Aortic smooth muscle cell (primary cell): ENCODE data around the gene NBEAL2. TPM values are rescaled to one million over a fixed set of nuclear protein-coding genes. Genes with fewer than 3 reads are reported as not detected.

Source experiments
- total RNA-seq: library from RNA; depleted of rRNA; stranded (reverse); fragments of >200 nt; gene quantifications from 2 replicates; pipeline ENCODE4 v1.2.3, GENCODE V29; 2014

Gene NBEAL2, protein sequence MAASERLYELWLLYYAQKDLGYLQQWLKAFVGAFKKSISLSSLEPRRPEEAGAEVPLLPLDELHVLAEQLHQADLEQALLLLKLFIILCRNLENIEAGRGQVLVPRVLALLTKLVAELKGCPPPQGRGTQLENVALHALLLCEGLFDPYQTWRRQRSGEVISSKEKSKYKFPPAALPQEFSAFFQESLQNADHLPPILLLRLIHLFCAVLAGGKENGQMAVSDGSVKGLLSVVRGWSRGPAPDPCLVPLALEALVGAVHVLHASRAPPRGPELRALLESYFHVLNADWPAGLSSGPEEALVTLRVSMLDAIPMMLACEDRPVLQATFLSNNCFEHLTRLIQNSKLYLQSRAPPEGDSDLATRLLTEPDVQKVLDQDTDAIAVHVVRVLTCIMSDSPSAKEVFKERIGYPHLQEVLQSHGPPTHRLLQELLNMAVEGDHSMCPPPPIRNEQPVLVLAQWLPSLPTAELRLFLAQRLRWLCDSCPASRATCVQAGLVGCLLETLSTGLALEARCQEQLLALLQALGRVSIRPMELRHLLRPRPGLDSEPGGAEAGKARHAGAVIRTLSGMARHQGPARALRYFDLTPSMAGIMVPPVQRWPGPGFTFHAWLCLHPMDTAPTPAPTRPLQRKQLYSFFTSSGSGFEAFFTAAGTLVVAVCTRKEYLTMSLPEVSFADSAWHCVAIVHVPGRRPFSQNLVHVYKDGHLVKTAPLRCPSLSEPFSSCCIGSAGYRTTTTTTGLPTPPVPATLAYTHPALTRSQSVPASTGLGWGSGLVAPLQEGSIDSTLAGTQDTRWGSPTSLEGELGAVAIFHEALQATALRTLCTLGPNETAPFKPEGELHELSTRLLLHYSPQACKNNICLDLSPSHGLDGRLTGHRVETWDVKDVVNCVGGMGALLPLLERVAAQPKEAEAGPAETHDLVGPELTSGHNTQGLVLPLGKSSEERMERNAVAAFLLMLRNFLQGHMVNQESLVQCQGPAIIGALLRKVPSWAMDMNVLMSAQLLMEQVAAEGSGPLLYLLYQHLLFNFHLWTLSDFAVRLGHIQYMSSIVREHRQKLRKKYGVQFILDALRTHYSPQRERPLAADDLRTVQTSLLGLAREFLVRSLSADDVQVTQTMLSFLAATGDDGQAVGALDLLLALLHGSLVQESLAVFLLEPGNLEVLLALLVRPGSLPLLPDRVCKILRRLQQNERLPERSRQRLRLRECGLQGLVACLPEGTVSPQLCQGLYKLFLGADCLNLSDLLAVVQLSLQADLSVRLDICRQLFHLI (N-terminal part only)
- total RNA-seq = 3.7 and 5.0 TPM in 2 replicates

DNA sequence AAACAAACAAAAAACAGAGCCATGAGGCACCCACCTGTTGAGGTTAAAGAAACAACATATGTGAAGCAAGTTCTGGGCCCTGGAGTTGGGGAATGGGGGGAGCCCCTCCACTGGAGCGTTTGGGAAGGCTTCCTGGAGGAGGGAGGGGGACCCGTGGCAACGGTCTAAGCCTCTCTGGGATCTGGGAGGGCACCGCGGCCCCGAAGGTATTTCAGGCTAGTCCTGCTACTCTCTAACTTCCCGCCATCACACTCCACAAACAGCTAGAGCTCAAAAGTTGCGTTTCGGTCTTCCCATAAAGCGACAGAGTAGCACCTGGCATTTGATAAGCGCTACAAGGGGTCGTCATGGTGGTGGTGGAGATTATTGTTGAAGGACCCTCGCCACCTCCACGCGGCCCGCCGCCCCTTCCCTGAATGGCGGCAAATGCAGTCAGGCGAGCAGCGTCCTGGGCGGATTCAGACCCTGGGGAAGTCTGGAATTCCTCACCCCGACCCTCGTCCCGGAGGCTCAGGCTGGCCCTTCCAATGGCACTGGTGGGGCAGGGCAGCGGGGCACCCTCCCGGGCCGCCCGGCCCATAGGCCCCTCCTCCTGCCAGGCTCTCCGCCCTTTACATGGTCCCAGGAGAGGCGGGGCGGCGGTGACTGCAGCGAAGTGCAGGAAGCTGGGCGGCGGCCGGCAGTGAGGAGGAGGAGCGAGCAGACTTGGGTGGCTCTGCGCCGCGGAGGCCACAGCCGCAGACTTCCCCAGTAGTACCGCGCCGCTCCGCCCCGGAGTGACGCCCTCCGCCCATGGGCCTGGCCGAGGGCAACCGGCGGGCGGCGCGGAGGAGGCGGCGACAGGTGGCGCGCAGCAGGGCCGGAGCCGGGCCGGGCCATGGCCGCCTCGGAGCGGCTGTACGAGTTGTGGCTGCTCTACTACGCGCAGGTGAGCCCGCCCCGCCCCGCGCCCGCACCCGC lies at the start of gene NBEAL2:
Gene NBEAL2 (plus strand): TSS at position 682 of the 960 bp plus-strand sequence. CDS start 196 bp downstream, at position 878.

DNA sequence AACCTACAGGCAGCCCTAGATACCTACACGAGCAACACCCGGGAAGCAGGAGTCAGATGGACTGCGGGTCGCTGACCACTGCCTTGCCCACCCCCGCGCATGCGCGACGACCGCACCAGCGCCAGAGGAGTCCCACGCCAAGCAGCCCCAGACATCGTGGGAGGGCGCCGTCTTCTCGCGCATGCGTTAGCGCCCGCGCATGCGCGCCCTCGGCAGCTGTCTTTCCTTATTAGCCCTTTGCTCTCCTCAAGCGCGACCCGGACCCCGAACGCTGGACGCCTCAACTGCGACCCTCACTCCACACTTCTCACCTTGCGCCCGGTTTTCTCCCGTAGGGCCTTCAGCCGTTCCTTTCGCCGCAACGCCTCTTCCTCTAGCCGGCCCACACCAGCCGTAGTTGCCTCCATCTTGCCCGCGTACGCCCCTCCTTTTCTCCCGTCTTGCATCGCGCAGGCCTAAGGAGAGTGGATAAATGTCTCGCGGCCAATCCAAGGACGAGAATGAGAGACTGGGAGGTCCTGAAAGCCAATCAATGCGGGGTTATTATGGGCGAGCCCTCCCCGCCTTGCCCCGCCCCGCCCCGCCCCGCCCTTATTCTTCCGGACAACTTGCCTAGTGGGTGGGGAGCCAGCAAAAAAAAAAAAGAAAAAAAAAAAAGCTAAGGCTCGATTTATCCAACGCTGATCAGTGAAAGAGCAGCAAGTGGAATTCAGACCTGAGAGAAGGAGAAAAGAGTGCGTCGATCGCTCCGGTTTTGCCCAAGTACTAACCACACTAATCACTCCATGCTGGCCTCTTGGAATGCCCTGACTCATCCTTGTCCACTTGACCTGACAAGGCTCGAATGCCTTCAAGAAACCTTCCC lies 2.9 kb upstream of the NBEAL2 start, which contains the start of gene CCDC12:
Gene CCDC12 (minus strand): TSS at position 420 of the 865 bp plus-strand sequence. CDS start 13 bp downstream, at position 407.

Other genes starting within 250 kb of the NBEAL2 start
- gene MYL3, start 116.2 kb upstream of the NBEAL2 start, total RNA-seq = not detected in 2 replicates
- 0.06 and 0.13 TPM in 2 replicates for gene PTH1R, start 101.9 kb upstream of the NBEAL2 start, total RNA-seq
- gene CCDC12, start 2.9 kb upstream of the NBEAL2 start, total RNA-seq = 30.8 and 43.5 TPM in 2 replicates
- gene SETD2, start 184.4 kb downstream of the NBEAL2 start, total RNA-seq = 24.6 and 33.8 TPM in 2 replicates